NCI-H2196 treated with DMSO at 0.1 percent for 48 hours (cell line): ENCODE results near the gene MLXIP.
"Not testable (repeated sequence)": the region's sequence is repeated elsewhere in the genome, so short reads cannot be mapped to it uniquely, and the experiment has no call there.

Source experiments
- DNase-seq: peaks from one replicate; lab custom pipeline; 2025; ENCODE audit not compliant: unreplicated experiment; lab: John Stamatoyannopoulos, UW

The MLXIP gene

DNA sequence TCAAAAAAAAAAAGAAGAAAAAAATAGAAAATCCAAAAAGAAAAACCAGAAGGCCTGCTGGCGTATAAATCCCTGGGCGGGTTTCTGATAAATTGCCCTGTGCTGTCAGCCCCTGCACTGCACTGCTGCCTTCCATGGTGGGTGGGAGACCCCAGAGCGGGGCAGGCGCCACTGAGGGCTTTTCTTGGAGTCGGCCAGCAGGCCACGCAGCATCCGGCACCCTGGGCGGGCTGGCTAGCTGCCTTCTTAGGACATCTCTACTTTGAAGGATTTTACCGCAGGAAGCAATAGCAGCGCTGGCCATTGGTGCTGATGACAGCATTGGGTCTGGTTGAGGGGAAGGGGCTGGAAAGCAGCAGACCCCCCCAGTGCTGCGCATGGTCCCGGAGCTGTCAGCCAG, 66.3 kb downstream of the MLXIP start:
- no peak for DNase-seq

DNA sequence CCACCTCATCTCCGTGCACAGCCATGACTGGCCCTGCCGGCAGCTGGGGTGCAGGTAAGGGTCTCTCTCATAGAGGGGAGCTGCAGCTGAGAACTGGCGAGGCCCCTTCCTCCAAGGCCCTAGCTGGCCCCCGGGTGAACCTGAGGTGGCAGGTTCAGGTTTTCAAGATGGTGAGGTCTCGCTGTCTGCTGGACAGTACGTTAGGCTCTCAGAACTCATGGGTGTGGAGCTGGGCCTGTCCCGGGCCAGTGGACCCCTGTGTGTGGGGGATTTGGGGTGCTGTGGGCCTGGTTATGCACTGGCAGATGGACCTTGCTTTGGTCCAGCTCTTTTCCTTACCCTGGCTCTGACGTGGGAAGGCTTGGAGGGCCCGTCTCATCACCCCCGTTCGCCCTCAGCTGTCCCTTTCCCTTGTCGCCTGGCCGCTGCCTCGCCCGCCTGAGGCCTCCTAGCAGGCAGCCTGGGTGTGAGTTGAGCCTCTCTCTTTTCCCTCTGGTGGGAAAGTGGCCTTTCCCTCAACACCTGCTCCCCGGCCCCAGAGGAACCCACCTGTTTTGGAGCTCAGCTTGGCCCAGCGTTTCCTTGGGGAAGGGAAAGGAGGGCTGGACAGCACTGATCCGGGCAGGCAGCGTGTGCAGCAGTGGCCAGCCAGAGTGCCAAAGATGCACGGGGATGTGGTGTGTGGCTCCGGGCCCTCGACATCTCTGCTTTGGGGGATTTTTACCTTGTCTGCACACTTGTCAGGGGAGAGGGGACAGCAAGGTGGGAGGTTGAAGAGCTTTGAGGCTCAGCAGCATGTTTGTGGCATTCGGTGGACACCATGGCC, 67.2 kb downstream of the MLXIP start:
- DNase-seq: no peak

DNA sequence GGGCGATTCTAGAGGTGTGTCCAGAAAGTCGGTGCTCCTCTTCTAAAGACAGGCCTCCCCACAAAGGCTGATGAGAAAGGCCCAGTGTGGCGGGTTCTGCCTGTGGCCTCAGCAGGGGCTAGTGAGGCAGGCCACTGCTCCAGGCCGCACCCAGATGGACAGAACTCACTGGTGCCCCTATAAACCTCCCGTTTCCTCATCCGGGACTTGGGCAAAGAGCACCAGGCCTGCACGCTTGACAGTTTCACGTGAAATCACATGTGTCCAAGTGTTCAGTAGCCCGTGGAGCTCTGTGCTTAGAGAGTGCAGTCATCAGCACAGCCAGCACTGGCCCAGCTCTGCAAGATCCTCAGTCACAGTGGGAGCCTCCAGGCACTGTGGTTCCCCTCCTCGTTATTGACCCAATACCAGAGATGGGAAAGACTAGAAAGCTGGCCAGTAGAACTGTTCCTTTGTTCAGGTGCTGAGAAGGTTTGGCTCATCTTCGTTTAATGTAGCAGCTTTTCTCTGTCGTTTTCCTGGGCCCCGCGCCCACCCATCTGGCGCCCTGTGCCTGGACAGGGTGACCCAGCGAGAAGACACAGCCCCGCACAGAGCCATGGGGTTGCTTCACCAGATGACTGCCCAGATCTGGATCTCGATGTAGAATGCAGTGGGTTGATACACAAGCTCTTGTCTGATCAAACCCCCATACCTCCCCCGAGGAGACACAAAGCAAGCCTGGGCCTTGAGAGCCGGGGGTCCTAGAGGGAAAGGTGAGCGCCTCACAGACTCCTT, 69.1 kb downstream of the MLXIP start:
- no peak for DNase-seq

DNA sequence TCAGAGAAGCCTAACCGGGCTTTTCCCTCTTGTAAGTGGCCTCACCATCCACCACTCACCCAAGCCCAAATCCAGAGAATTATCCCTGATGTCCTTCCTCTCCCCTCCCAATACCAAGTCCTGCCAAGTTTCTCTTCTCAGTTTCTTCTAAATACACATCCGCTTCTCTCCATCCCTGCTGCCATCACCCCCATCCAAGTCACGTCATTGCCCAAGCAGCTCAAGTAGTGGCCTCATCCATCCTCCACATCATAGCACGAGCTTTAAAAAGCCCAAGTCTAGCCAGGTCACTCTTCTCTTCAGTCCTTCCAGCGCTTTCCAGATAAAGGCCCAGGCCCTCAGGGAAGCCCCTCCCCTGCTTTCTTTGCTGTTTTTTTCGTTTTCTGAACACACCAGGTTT, 70.1 kb downstream of the MLXIP start:
- DNase-seq: no peak

DNA sequence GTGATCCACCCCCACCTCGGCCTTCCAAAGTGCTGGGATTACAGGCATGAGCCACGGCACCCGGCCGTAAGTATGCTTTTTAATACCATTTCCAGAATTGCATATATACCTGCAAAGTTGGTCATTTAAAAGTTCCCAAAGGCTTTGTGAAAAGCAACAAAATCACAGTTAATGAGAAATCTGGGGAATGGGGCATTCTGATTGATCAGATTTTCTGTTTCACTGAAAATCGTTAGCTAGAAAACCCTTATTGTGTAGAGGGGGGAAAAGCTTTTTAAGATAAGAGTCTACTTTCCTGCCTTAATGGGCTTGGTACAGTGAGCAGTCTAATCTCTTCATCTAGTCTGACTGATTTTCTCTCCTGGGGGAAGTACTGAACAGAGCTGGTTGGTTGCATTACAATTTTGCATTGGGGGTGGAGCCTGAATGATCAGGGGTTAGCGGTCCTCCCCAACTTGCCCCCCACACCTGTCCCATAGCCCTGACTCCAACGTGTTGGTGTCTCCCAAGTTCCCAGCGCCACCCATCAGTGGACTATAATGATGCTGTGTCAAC, 71.6 kb downstream of the MLXIP start:
- DNase-seq: no peak

DNA sequence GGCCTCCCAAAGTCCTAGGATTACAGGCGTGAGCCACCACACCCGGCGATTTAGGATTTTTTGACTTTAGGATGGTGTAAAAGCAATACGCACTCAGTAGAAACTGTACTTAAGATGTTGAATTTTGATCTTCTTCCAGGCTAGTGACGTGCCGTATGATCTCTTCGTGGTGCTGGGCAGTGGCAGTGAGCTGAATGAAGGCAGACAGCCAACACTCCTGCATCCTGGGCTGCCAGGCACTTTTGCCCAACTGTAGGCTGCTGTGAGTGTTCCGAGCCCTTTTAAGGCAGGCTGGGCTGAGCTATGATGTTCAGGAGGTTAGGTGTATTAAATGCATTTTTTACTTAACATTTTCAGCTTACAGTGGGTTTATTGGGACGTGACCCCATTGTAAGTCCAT, 74.2 kb downstream of the MLXIP start:
- no peak for DNase-seq

DNA sequence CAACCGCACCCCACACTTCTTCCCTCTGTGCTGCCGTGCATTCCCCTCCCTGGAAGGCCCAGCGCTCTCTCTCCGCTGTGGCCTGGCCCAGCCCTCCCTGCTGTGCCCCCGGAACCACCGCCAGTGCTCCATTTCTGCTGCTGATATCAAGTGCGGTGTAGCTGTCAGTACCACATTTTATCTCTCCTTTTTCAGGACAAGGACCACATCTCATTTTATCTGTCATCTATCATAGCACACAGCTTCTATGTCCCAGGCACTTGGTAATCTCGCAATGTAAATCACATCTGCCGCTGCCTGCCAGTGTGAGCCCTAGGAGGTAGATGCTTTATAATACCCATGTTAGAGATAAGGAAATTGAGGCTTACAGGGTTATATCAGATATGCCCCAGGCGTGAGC, 77.1 kb downstream of the MLXIP start:
- DNase-seq: no peak

DNA sequence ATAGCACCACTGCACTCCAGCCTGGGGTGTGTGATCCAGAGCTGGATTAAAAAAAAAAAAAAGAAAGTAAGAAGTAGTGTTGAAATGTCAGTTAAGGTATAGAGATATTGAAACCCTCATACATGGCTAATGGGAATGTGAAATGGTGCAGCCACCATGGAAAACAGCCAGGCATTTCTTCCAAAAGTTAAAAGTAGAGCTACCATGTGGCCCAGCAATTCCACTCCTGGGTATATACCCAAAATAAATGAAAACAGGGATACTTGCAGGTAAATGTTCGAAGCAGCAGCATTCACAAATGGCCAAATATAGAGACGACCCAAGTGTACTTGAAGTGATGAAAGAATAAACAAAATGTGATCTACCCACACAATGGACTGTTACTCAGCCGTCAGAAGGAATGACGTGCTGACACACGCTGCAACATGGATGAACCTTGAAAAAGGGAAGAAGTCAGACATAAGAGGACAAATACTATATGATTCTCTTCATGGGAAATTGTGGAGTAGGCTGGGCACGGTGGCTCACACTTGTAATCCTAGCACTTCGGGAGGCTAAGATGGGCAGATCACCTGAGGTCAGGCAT, 80.2 kb downstream of the MLXIP start:
- no peak for DNase-seq

DNA sequence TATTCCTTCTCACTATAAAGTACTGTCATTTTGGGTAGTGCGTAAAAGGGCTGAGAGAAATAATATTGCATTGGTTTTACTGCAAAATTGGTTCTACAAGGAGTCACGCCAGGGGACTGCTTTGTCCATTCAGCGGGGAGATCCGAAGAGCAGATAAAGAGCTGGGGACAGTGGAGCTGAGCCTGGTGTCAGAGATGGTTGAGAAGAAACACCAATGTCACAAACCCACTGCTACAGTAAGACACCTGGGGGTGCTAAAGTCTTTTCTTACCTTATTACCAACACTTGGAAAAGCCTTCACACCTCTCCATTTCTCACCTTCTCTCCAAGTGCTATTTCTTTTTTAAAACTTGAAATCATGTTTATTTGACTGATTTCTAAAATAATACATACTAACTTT, 81.3 kb downstream of the MLXIP start:
- DNase-seq: no peak

DNA sequence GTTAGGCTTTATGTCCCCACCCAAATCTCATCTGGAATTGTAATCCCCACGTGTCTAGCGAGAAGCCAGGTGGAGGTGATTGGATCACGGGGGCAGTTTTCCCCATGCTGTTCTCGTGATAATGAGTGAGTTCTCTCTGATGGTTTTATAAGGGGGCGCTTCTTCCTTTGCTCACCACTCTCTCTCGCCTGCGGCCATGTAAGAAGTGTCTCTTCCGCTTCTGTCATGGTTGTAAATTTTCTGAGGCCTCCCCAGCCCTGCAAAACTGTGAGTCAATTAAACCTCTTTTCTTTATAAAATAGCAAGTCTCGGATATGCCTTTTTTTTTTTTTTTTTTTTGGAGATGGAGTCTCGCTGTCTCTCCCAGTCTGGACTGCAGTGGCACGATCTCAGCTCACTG, 82.2 kb downstream of the MLXIP start:
- DNase-seq: no peak

DNA sequence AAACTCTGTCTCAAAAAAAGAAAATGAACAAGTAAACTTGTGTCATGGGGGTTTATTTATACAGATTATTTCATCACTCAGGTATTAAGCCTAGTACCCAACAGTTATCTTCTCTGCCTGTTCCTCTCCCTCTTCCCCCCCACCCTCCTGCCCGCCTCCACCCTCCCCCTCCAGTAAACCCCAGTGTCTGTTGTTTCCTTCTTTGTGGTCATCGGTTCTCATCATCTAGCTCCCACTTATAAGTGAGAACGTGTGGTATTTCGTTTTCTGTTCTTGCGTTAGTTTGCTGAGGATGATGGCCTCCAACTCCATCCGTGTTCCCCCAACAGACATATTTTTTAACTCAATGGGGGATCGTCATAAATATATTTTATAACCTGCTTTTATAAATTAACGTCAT, 83.1 kb downstream of the MLXIP start:
- no peak for DNase-seq

DNA sequence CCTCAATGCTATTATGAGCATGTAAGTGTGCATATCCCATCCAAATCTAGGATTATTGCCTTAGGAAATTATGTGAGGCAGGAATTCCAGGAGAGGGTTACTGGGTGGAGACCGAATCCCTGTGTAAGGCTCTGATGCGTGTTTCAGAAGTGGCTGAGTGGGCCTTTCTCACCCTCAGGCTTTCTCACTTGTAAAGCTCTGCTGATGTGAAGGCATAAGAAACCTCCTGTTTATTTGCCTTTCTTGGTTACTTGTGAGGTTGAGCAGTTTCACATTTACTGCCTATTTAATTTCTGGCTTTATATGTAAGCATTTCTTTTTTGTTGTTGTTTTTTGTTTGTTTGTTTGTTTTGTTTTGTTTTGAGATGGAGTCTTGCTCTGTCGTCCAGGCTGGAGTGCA, 84.4 kb downstream of the MLXIP start:
- DNase-seq: no peak

DNA sequence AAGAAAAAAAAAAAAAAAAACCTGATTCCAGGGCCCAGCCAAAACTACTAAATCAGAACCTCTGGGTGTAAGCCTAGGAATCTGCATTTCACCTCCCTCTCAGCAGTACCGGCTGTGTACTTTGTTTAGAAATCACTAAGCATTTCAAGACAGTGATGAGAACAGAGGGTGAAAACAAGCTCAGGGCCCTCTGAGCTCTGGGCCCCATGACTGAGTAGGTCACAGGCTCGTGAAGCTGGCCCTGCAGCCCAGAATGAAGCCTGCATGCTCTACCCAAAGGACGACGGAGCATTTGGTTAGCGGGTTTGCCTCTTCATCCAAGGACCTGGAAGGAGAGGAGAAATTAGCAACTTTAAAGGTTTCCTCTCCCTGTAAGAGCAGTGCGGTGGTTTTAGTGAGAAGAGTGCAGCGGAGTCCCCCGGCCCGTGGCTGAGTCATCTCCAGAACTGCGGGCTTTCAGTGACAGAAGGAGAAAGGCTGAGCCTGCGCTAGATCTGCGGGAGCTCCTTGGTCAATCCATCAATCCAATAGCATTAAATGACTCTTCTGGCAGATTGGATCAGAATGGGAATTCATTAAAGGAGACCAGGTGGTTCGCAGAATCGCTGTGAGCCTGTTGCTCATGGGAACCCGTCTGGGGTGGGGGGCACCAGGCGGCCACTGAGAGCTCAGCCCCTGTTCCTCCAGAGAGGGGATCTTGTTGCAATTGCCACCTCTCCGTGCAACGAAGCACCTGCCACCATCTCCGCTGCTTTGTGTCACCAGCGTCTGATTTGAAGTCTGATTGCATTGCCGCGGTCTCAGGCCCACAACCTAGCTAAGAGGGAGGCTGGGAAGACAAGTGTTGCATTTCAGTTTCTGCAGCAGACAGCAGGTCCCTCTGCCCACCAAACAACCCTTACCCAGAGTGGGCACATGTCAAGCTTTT, 88.1 kb downstream of the MLXIP start:
- no peak for DNase-seq

DNA sequence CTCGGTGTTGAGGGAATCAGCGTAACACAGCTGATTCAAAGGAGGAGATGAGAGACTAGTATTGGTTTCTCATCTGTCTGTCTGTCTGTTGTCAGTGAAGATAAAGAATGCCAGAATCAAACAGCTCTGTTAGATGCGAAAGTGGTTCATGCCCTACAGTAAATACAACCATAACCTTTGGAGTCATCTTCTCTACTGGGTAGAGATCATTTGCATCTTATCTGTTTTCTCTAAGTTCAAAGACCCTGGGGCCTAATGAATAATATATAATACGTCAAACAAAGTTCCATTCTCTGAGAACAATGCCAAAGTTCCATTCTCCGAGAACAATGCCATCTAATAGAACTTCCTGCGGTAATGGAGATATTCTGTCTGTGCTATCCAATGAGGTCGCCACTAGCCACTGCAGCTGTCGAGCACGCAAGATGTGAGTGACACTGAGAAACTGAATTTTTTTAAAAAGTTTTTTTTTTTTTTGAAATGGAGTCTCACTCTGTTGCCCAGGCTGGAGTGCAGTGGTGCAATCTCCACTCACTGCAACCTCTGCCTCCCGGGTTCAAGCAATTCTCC, 88.9 kb downstream of the MLXIP start:
- DNase-seq: no peak

DNA sequence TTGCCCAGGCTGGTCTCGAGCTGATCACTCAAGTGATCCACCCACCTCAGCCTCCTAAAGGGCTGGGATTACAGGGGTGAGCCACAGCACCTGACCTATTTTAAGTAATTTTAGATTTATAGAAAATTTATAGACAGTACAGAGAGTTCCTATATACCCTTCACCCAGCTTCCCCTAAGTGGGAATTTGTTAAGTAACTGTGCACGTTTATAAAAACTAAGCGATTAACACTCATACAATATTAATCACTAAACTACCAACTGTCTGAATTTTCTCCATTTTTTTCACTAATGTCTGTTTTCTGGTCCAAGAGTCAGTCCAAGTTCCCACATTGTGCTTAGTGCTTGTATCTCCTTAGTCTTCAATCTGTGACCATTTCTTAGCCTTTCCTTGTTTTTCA, 89.9 kb downstream of the MLXIP start:
- DNase-seq: no peak

DNA sequence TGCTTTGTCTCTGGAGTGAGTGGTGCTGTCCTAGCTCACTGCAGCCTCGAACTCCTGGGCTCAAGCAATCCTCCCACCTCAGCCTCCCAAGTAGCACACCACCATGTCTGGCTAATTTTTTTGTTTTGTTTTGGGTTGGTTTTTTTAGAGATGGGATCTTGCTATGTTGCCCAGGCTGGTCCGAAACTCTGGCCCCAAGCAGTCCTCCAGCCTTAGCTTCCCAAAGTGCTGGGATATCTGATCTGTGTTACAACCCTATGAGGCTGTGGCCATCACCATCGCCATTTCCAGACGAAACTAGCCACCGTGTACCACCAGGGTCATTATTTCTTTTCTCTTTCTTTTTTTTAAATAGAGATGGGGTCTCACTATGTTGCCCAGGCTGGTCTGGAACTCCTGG, 92.8 kb downstream of the MLXIP start:
- DNase-seq: no peak

DNA sequence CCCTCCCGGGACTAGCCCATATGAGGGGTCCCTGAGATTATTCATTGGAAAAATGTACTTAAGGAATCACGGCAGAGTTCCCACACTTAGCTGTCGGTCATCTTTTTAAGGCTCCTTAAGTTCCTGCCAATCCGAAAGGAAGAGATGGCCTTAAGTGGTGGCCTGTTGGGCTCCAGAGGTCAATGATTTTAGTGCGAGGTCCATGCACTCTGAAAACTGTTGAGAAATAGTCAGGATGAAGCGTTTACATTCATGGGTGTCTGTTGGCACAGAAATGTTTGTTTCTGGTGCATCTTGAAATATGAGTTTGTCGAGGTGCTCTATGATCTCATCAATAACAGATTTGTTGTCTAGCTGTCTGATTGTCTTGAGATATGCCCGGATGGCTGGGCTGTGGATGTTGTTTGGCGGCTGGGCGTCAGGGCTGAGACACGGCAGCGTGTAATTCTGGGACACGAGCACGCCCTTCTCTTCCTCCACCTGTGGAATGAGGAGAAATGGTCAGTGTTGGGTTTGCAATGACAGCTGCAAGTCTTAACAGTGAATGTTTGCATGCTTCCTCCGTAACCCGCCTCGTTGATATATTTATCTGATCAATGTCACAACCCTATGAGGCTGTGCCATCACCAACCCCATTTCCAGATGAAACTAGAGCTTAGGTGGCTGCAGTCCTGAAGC, 93.8 kb downstream of the MLXIP start:
- no peak for DNase-seq

DNA sequence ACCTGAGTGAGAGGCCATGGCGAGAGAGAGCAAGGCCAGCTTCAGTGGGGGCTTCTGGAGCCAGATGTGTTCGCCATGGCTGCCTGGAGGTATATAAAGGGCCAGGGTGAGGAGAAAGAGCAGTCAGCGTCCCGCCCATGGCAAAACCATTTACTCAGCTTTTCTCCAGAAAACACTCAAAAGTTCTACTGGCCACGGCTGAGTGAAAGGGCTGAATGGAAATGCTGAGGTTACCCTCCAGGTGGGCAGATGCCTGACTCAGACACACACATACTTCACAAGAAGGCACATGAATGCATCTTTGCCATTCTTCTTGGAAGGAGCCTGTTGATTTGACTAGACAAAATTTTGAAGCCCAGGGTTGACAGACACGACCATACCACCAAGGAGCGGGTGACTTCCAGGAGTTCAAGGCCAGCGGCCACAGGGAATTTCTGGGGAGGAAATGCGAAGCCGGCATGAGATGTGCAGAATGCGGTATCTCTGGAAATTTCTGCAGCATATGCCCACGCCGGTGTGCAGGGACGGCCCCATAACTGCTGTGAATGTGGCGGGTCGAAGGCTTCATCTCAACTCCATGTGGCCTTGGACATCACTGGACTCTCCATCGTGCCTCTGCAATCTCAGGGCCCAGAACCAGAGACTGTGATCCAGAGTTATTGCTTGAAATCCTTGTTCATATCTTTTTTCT, 95.7 kb downstream of the MLXIP start, which contains the start of gene IL31:
Gene IL31 (minus strand): TSS at position 67 of the 691 bp plus-strand sequence. CDS start 49 bp downstream, at position 18.
- DNase-seq: no peak

DNA sequence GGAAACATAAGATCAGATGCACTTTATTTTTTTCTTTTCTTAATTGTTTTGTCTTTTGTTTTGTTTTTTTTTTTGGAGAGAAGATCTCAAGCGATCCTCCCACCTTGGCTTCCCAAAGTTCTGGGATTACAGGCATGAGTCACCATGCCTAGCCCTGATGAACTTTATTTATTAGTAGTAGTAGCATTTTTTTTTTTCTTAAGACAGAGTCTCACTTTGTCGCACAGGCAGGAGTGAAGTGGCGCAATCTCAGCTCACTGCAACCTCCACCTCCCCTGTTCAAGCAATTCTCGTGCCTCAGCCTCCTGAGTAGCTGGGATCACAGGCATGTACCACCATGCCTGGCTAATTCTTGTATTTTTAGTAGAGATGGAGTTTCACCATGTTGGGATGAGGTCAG, 97.9 kb downstream of the MLXIP start:
- not testable (repeated sequence) for DNase-seq
